Measurements from ENCODE around the gene PPCDC. TPM values are rescaled to one million over a fixed set of nuclear protein-coding genes. Genes with fewer than 3 reads are reported as not detected.
A peak's percentile ranks its signal among the peaks of the same experiment; 100 is the strongest.

The PPCDC gene
- total and polyA plus RNA-seq, 4 donors: 12.8 to 23.8 (median 20.8) TPM

DNA sequence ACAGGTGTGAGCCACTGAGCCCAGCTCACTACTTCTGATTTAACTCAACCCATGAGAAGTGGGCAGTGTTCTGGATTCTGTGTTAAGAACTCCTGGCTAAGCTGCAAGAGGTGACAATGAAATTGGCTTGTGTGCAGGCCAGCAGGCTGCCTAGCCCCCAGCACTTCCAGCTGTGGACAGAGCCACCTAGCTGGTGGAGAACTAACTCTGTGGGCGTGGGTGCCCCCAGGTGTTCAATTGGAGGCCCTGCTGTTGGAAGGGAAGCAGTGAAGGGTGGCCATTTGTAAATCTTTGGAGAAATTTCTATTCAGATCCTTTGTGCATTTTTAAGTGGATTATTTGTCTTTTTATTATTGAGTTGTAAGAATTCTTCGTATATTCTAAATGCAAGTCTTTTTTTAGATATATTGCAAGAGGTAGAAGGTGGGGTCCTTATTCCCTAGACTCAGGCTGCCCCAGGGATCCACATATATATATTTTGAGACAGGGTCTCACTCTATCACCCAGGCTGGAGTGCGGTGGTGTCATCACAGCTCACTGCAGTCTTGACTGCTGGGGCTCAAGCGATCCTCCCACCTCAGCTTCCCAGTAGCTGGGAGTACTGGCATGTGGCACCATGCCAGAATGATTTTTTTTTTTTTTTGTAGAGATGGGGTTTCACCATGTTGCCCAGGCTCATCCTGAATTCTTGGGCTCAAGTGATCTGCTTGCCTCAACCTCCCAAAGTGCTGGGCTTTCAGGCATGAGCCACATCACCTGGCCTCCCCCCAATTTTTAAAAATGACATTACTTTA, 35.2 kb upstream of the PPCDC start:
- peaks cover 0 to 14% (median 5%) of the 10 kb centered on the region in 3 donors for H3K27me3 ChIP-seq (ENCODE audit: control insufficient read depth in 3 of 3, insufficient read depth in 3 of 3, low read length in 2 of 3)
- no peak for ATAC-seq (ENCODE audit: insufficient read depth, low FRiP score)
- no peaks in the 10 kb centered on the region for H3K36me3 ChIP-seq (ENCODE audit: control insufficient read depth in 4 of 4, insufficient read depth in 4 of 4, low read length in 4 of 4)
- no peaks in the 10 kb centered on the region for H3K4me1 ChIP-seq (ENCODE audit: control insufficient read depth in 5 of 5, insufficient read depth in 5 of 5, low read length in 5 of 5)
- no peak overlapping the region for H3K27ac ChIP-seq (ENCODE audit: low read depth in 1 of 2, low read length in 1 of 2)
- H3K4me3 ChIP-seq: no peak overlapping the region
- H3K9me3 ChIP-seq (ENCODE audit: control insufficient read depth in 4 of 4, insufficient read depth in 3 of 4, low read length in 3 of 4): no peaks in the 10 kb centered on the region
- TF ChIP-seq, protein P1, sequence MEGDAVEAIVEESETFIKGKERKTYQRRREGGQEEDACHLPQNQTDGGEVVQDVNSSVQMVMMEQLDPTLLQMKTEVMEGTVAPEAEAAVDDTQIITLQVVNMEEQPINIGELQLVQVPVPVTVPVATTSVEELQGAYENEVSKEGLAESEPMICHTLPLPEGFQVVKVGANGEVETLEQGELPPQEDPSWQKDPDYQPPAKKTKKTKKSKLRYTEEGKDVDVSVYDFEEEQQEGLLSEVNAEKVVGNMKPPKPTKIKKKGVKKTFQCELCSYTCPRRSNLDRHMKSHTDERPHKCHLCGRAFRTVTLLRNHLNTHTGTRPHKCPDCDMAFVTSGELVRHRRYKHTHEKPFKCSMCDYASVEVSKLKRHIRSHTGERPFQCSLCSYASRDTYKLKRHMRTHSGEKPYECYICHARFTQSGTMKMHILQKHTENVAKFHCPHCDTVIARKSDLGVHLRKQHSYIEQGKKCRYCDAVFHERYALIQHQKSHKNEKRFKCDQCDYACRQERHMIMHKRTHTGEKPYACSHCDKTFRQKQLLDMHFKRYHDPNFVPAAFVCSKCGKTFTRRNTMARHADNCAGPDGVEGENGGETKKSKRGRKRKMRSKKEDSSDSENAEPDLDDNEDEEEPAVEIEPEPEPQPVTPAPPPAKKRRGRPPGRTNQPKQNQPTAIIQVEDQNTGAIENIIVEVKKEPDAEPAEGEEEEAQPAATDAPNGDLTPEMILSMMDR (IDR thresholded peaks at IDR 0.05; ENCODE audit: control extremely low read depth, extremely low read depth): peak; percentile 12
- peak; percentile 50 to 54 (median 50) for DNase-seq
- WGBS, 2 donors: 41 to 42% methylated on average over 4 of the region's 4 CpGs
- no peak overlapping the region for H3K9ac ChIP-seq (ENCODE audit: insufficient read depth in 1 of 2, low read length in 2 of 2)

DNA sequence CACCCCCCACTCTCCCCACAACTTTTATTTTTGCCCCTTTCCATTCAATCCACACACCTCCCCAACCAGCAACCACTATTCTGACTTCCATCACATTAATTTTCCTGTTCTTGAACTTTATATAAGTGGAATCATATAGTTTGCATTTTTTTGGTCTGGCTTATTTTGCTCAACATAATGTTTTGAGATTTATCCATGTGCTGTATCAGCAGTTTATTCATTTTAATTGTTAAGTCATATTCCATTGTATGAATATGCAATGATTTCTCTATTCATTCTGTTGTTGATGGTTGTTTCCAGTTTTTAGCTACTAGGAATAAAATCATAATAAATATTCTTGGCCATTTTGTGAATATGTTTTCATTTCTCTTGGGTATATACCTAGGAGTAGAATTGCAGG, 33.9 kb upstream of the PPCDC start:
- Histone ChIP-seq H3K4me3 (no peak overlapping the region), H3K36me3 (ENCODE audit: control insufficient read depth in 4 of 4, insufficient read depth in 4 of 4, low read length in 4 of 4) (no peaks in the 10 kb centered on the region), H3K27ac (ENCODE audit: low read depth in 1 of 2, low read length in 1 of 2) (no peak overlapping the region), H3K27me3 (ENCODE audit: control insufficient read depth in 3 of 3, insufficient read depth in 3 of 3, low read length in 2 of 3) (peaks cover 0 to 14% (median 3%) of the 10 kb centered on the region in 3 donors), H3K4me1 (ENCODE audit: control insufficient read depth in 5 of 5, insufficient read depth in 5 of 5, low read length in 5 of 5) (no peaks in the 10 kb centered on the region), H3K9me3 (ENCODE audit: control insufficient read depth in 4 of 4, insufficient read depth in 3 of 4, low read length in 3 of 4) (no peaks in the 10 kb centered on the region), H3K9ac (ENCODE audit: insufficient read depth in 1 of 2, low read length in 2 of 2) (no peak overlapping the region)
- TF ChIP-seq, protein P1 (IDR thresholded peaks at IDR 0.05; ENCODE audit: control extremely low read depth, extremely low read depth): no peak
- no peak for ATAC-seq (ENCODE audit: insufficient read depth, low FRiP score)
- DNase-seq: no peak

DNA sequence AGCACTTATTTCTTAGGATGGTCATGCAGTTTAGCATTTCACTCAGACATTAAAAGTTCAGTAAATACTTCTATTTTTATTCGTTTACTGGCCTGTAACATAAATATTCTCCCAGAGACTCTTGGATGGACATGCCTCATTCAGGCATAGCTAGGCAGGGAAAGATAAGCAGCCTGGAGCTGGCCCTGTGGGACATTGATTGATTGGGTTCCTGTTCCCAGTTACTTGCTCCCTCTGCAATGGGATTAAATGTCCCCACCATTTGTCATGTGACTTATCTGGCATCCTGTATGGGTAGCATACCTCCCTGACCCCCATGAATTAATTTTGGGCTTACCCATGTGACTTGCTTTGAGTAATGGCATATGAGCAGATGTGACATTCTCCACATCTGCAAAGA, 30.8 kb upstream of the PPCDC start:
- H3K4me1 ChIP-seq (ENCODE audit: control insufficient read depth in 5 of 5, insufficient read depth in 5 of 5, low read length in 5 of 5): peaks cover 0 to 18% (median 7%) of the 10 kb centered on the region in 5 donors
- TF ChIP-seq, protein P1 (IDR thresholded peaks at IDR 0.05; ENCODE audit: control extremely low read depth, extremely low read depth): no peak
- peaks cover 0 to 6% (median 0%) of the 10 kb centered on the region in 3 donors for H3K27me3 ChIP-seq (ENCODE audit: control insufficient read depth in 3 of 3, insufficient read depth in 3 of 3, low read length in 2 of 3)
- WGBS, 2 donors: 30 to 32% methylated on average over 1 of the region's 1 CpG
- H3K4me3 ChIP-seq: no peak overlapping the region
- no peaks in the 10 kb centered on the region for H3K36me3 ChIP-seq (ENCODE audit: control insufficient read depth in 4 of 4, insufficient read depth in 4 of 4, low read length in 4 of 4)
- H3K27ac ChIP-seq (ENCODE audit: low read depth in 1 of 2, low read length in 1 of 2): no peak overlapping the region
- no peak for DNase-seq
- no peak overlapping the region for H3K9ac ChIP-seq (ENCODE audit: insufficient read depth in 1 of 2, low read length in 2 of 2)
- H3K9me3 ChIP-seq (ENCODE audit: control insufficient read depth in 4 of 4, insufficient read depth in 3 of 4, low read length in 3 of 4): no peaks in the 10 kb centered on the region
- no peak for ATAC-seq (ENCODE audit: insufficient read depth, low FRiP score)

Measured in lung (tissue), 12 donors.